ENCODE results near the gene BOC.

DNA sequence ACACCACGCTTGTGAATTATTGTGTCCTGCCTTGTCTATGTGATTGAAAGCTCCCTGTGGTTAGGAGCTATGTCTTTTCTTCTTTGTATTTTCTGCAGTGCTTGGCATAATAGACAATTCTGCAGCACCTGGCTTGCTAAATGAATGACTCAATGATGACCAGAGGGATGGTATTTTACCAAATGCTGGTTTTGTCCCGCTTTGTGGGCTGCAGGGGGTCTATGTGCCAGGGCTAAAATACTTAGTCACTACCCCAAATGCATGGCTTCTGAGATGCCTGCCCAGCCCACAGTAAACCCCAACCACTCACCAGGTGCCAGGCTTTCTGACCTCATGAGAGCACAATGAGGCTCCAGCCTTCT is 50.9 kb downstream of the BOC start:
- TF ChIP-seq, protein P1, sequence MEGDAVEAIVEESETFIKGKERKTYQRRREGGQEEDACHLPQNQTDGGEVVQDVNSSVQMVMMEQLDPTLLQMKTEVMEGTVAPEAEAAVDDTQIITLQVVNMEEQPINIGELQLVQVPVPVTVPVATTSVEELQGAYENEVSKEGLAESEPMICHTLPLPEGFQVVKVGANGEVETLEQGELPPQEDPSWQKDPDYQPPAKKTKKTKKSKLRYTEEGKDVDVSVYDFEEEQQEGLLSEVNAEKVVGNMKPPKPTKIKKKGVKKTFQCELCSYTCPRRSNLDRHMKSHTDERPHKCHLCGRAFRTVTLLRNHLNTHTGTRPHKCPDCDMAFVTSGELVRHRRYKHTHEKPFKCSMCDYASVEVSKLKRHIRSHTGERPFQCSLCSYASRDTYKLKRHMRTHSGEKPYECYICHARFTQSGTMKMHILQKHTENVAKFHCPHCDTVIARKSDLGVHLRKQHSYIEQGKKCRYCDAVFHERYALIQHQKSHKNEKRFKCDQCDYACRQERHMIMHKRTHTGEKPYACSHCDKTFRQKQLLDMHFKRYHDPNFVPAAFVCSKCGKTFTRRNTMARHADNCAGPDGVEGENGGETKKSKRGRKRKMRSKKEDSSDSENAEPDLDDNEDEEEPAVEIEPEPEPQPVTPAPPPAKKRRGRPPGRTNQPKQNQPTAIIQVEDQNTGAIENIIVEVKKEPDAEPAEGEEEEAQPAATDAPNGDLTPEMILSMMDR (IDR thresholded peaks at IDR 0.05; ENCODE audit: low read depth, low read length, poor library complexity, severe bottlenecking) = no peak
- TF ChIP-seq EZH2phosphoT487 (IDR thresholded peaks at IDR 0.05; ENCODE audit: borderline replicate concordance, low read length) = no peak

Data from DOHH2 (cell line).